GM12892 (cell line): Measurements from ENCODE around the gene SYNJ2BP.

ENCODE experiments used
- POLR2A ChIP-seq: IDR thresholded peaks from 2 replicates; pipeline ENCODE4 v1.6.1; 2011; ENCODE audit warnings: low read depth, low read length, control low read depth
- POLR2AphosphoS5 ChIP-seq: IDR thresholded peaks from 2 replicates; pipeline ENCODE4 v1.6.1; 2011; ENCODE audit warnings: low read depth, low read length, control low read depth

DNA sequence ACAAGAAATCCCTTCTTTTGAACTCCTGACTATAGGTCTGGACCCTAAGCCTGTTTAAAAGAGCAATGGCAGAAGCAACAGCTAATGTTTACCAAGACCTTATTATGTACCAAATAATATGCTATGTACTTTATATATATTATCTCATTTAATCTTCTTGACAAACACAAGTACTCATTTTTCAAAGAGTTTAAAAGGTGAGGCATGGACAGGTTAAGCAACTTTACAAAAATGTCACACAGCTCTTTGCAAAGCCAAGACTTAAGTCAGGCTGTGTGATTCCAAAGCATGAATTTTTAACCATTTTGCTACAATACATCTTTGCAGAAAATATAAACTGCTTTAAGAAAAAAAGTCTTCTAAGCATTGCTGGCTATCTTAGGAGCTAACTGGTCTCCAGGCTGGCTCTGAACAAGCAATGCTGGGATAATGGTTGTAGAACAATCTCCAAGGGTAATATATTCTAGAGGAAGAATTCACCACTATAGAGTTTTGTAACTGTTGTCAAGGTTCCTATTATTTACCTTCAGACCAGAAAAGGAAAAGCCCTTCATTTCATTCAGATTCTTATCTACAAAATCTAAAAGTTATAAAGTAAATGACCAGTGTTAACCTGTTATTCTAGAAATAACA lies 22.1 kb downstream of the SYNJ2BP start:
- no peak for TF ChIP-seq POLR2A
- no peak for TF ChIP-seq POLR2AphosphoS5
